AG09319 (cell line): Measurements from ENCODE around the gene DGCR6L.

ENCODE experiments used
- DNase-seq: peaks from one replicate; pipeline ENCODE4 v3.0.0-alpha.2; 2010; ENCODE audit warnings: low read depth; ENCODE audit errors: extremely low read depth
- CTCF ChIP-seq: IDR thresholded peaks from 2 replicates; pipeline ENCODE4 v1.5.1; 2011; ENCODE audit warnings: low read depth, mild to moderate bottlenecking, inconsistent platforms, low read length, moderate library complexity

The DGCR6L gene

GRCh38 chr22:20296598-20296997 lies 23.3 kb downstream of the DGCR6L start:
- no peak for DNase-seq
- no peak for TF ChIP-seq CTCF

- TF ChIP-seq CTCF, result no peak
- no peak for DNase-seq
Observed at GRCh38 chr22:20295262-20296064, 24.4 kb downstream of the DGCR6L start.

- no peak for TF ChIP-seq CTCF
- no peak for DNase-seq
Observed at GRCh38 chr22:20292673-20293232, 27.1 kb downstream of the DGCR6L start.

- no peak for TF ChIP-seq CTCF
Observed at GRCh38 chr22:20292108-20292507, 27.8 kb downstream of the DGCR6L start.

GRCh38 chr22:20291604-20292063 lies 28.2 kb downstream of the DGCR6L start:
- TF ChIP-seq CTCF, result no peak
- DNase-seq, result no peak

More at GRCh38 chr22:20292108-20292507, 27.8 kb downstream of the DGCR6L start:
- no peak for DNase-seq

GRCh38 chr22:20291249-20291586 lies 28.6 kb downstream of the DGCR6L start:
- DNase-seq, result no peak
- TF ChIP-seq CTCF, result no peak

- TF ChIP-seq CTCF, result no peak
- no peak for DNase-seq
Observed at GRCh38 chr22:20290578-20291248, 29.1 kb downstream of the DGCR6L start.
